ENCODE results near the gene CCM2.

Gene CCM2

GRCh38 chr7:45072131-45073030 is 72.4 kb downstream of the CCM2 start:
- no peak for DNase-seq
- Histone ChIP-seq H3K14ac (ENCODE audit: low read length) (no peak overlapping the region), H4K12ac (ENCODE audit: low read depth, low read length) (no peak overlapping the region), H3K4me3 (ENCODE audit: low read depth, low read length) (no peak overlapping the region), H2AFZ (ENCODE audit: insufficient read depth, low read length, poor library complexity) (no peak overlapping the region), H2BK120ac (ENCODE audit: insufficient read depth, low read length, poor library complexity) (no peak overlapping the region), H4K91ac (ENCODE audit: low read depth, low read length) (no peak overlapping the region), H3K79me1 (ENCODE audit: low read length) (no peaks in the 10 kb centered on the region), H3K79me2 (ENCODE audit: control insufficient read depth, insufficient read depth, low read length, poor library complexity) (no peaks in the 10 kb centered on the region), H2AK5ac (ENCODE audit: low read length) (no peak overlapping the region), H3K4me1 (ENCODE audit: control insufficient read depth in 1 of 2, insufficient read depth in 2 of 2, low read length in 2 of 2) (peaks cover 5 to 11% of the 10 kb centered on the region in 2 experiments), H3K23ac (ENCODE audit: low read length) (no peak overlapping the region), H3K4me2 (ENCODE audit: low read length) (no peak overlapping the region), H3K9me3 (ENCODE audit: insufficient read depth, low read depth, low read length) (peaks cover 2% of the 10 kb centered on the region), H3K18ac (ENCODE audit: low read length) (no peak overlapping the region), H3K36me3 (ENCODE audit: control insufficient read depth in 1 of 2, insufficient read depth in 2 of 2, low read length in 2 of 2) (peaks cover 67 to 70% of the 10 kb centered on the region in 2 experiments), H4K8ac (ENCODE audit: low read depth, low read length) (no peak overlapping the region), H2BK12ac (ENCODE audit: low read length) (no peak overlapping the region), H2BK5ac (ENCODE audit: low read depth, low read length, poor library complexity) (no peak overlapping the region), H3K27ac (ENCODE audit: low read depth, low read length) (no peak overlapping the region), H3K4ac (ENCODE audit: low read depth, low read length) (no peak overlapping the region), H3K27me3 (ENCODE audit: insufficient read depth, low read length) (no peaks in the 10 kb centered on the region), H3K9ac (ENCODE audit: low read length) (no peak overlapping the region)
- no CpG with 5 or more reads among the region's 13 CpGs for WGBS (ENCODE audit: extremely low coverage, insufficient coverage, insufficient read length)

- H3K4me3 ChIP-seq (ENCODE audit: low read depth, low read length) = no peak overlapping the region
Measured at GRCh38 chr7:45073031-45073785, 73.2 kb downstream of the CCM2 start.

GRCh38 chr7:45073786-45074527 is 74.0 kb downstream of the CCM2 start:
- H3K79me1 ChIP-seq (ENCODE audit: low read length) = no peaks in the 10 kb centered on the region
- no peaks in the 10 kb centered on the region for H3K79me2 ChIP-seq (ENCODE audit: control insufficient read depth, insufficient read depth, low read length, poor library complexity)
- H2BK5ac ChIP-seq (ENCODE audit: low read depth, low read length, poor library complexity) = no peak overlapping the region
- no peak overlapping the region for H3K4ac ChIP-seq (ENCODE audit: low read depth, low read length)
- no peak overlapping the region for H4K12ac ChIP-seq (ENCODE audit: low read depth, low read length)
- peak overlapping the region; percentile 6 for H3K4me3 ChIP-seq (ENCODE audit: low read depth, low read length)
- peaks cover 5% of the 10 kb centered on the region for H3K9me3 ChIP-seq (ENCODE audit: insufficient read depth, low read depth, low read length)
- H3K36me3 ChIP-seq (ENCODE audit: control insufficient read depth in 1 of 2, insufficient read depth in 2 of 2, low read length in 2 of 2) = peaks cover 56 to 64% of the 10 kb centered on the region in 2 experiments
- DNase-seq = no peak
- H4K91ac ChIP-seq (ENCODE audit: low read depth, low read length) = no peak overlapping the region
- H3K27ac ChIP-seq (ENCODE audit: low read depth, low read length) = no peak overlapping the region
- no peak overlapping the region for H2AFZ ChIP-seq (ENCODE audit: insufficient read depth, low read length, poor library complexity)
- H3K4me2 ChIP-seq (ENCODE audit: low read length) = no peak overlapping the region
- no peak overlapping the region for H4K8ac ChIP-seq (ENCODE audit: low read depth, low read length)
- H3K27me3 ChIP-seq (ENCODE audit: insufficient read depth, low read length) = no peaks in the 10 kb centered on the region
- H3K4me1 ChIP-seq (ENCODE audit: control insufficient read depth in 1 of 2, insufficient read depth in 2 of 2, low read length in 2 of 2) = peaks cover 5 to 11% of the 10 kb centered on the region in 2 experiments
- no peak overlapping the region for H3K18ac ChIP-seq (ENCODE audit: low read length)
- no peak overlapping the region for H2BK120ac ChIP-seq (ENCODE audit: insufficient read depth, low read length, poor library complexity)
- no peak overlapping the region for H3K14ac ChIP-seq (ENCODE audit: low read length)
- no peak overlapping the region for H3K23ac ChIP-seq (ENCODE audit: low read length)
- no CpG with 5 or more reads among the region's 15 CpGs for WGBS (ENCODE audit: extremely low coverage, insufficient coverage, insufficient read length)
- H2BK12ac ChIP-seq (ENCODE audit: low read length) = no peak overlapping the region
- no peak overlapping the region for H3K9ac ChIP-seq (ENCODE audit: low read length)
- H2AK5ac ChIP-seq (ENCODE audit: low read length) = no peak overlapping the region

More at GRCh38 chr7:45073031-45073785, 73.2 kb downstream of the CCM2 start:
- no peaks in the 10 kb centered on the region for H3K79me1 ChIP-seq (ENCODE audit: low read length)
- H4K91ac ChIP-seq (ENCODE audit: low read depth, low read length) = no peak overlapping the region
- no peak overlapping the region for H3K14ac ChIP-seq (ENCODE audit: low read length)
- H3K23ac ChIP-seq (ENCODE audit: low read length) = no peak overlapping the region
- no peak for DNase-seq
- H3K27ac ChIP-seq (ENCODE audit: low read depth, low read length) = no peak overlapping the region
- no peak overlapping the region for H3K18ac ChIP-seq (ENCODE audit: low read length)
- no peaks in the 10 kb centered on the region for H3K79me2 ChIP-seq (ENCODE audit: control insufficient read depth, insufficient read depth, low read length, poor library complexity)
- H3K4ac ChIP-seq (ENCODE audit: low read depth, low read length) = no peak overlapping the region
- H3K36me3 ChIP-seq (ENCODE audit: control insufficient read depth in 1 of 2, insufficient read depth in 2 of 2, low read length in 2 of 2) = peaks cover 62 to 69% of the 10 kb centered on the region in 2 experiments
- H4K12ac ChIP-seq (ENCODE audit: low read depth, low read length) = no peak overlapping the region
- H3K9ac ChIP-seq (ENCODE audit: low read length) = no peak overlapping the region
- H3K9me3 ChIP-seq (ENCODE audit: insufficient read depth, low read depth, low read length) = peaks cover 5% of the 10 kb centered on the region
- no peak overlapping the region for H2BK120ac ChIP-seq (ENCODE audit: insufficient read depth, low read length, poor library complexity)
- H4K8ac ChIP-seq (ENCODE audit: low read depth, low read length) = no peak overlapping the region
- H2AK5ac ChIP-seq (ENCODE audit: low read length) = no peak overlapping the region
- H2BK5ac ChIP-seq (ENCODE audit: low read depth, low read length, poor library complexity) = no peak overlapping the region
- no peak overlapping the region for H3K4me2 ChIP-seq (ENCODE audit: low read length)
- no peaks in the 10 kb centered on the region for H3K27me3 ChIP-seq (ENCODE audit: insufficient read depth, low read length)
- H3K4me1 ChIP-seq (ENCODE audit: control insufficient read depth in 1 of 2, insufficient read depth in 2 of 2, low read length in 2 of 2) = peaks cover 5 to 11% of the 10 kb centered on the region in 2 experiments
- no peak overlapping the region for H2BK12ac ChIP-seq (ENCODE audit: low read length)
- no CpG with 5 or more reads among the region's 17 CpGs for WGBS (ENCODE audit: extremely low coverage, insufficient coverage, insufficient read length)
- H2AFZ ChIP-seq (ENCODE audit: insufficient read depth, low read length, poor library complexity) = no peak overlapping the region

Measured in trophoblast cell (in vitro differentiated cells and primary cell).